CD4-positive, alpha-beta T cell (primary cell): ENCODE results near the gene MAL. TPM values are rescaled to one million over a fixed set of nuclear protein-coding genes. Genes with fewer than 3 reads are reported as not detected.

Source experiments
- ATAC-seq: fragments of 200-7000 bp; cut with Tn5 transposase; one replicate; pipeline ENCODE4 v1.10.0; 2022; ENCODE audit warnings: mild to moderate bottlenecking; ENCODE audit not compliant: poor library complexity
- CTCF ChIA-PET: fragments of 350-600 bp; sonication (Branson Sonifier 250); formaldehyde crosslinking; loops from one replicate; lab custom pipeline; 2021; ENCODE audit warnings: antibody characterized with exemption, inconsistent platforms; lab: Charles Lee
- POLR2A ChIA-PET: fragments of 350-600 bp; sonication (Branson Sonifier 250); formaldehyde crosslinking; loops from one replicate; lab custom pipeline; 2021; ENCODE audit warnings: antibody characterized with exemption, inconsistent platforms; lab: Charles Lee
- DNase-seq, 14 experiments: peaks; one replicate each; pipeline ENCODE4 v3.0.0-alpha.2; 2013 to 2020; ENCODE audit warnings: mixed read lengths in 2 of 14
- H3K27ac ChIP-seq, 2 donors: one replicate each; pipeline versions ENCODE4 v1.5.1 to v1.7.0; 2013; ENCODE audit warnings: low read length in 2 of 2, low read depth in 1 of 2, mild to moderate bottlenecking in 1 of 2
- H3K27me3 ChIP-seq, 2 experiments: 1 replicate in 1 of 2; 2 replicates in 1 of 2; pipeline versions ENCODE4 v1.6.1 to v1.7.0; 2013; ENCODE audit warnings: low read length in 2 of 2, control low read depth in 1 of 2, mild to moderate bottlenecking in 1 of 2, moderate library complexity in 1 of 2; ENCODE audit not compliant: insufficient read depth in 2 of 2, control insufficient read depth in 1 of 2
- H3K36me3 ChIP-seq: one replicate; pipeline ENCODE4 v1.6.1; 2013; ENCODE audit warnings: low read length, control low read depth; ENCODE audit not compliant: insufficient read depth
- H3K4me1 ChIP-seq: one replicate; pipeline ENCODE4 v1.6.1; 2013; ENCODE audit warnings: low read length, control low read depth; ENCODE audit not compliant: insufficient read depth
- H3K4me3 ChIP-seq: one replicate; pipeline ENCODE4 v1.5.1; 2013; ENCODE audit warnings: mild to moderate bottlenecking, low read length, moderate library complexity
- H3K9me3 ChIP-seq, 2 experiments: 1 replicate in 1 of 2; 2 replicates in 1 of 2; pipeline versions ENCODE4 v1.6.1 to v1.7.0; 2013; ENCODE audit warnings: low read length in 2 of 2, mild to moderate bottlenecking in 2 of 2, control low read depth in 1 of 2, moderate library complexity in 1 of 2; ENCODE audit not compliant: control insufficient read depth in 1 of 2, insufficient read depth in 1 of 2
- H3K27ac Mint-ChIP-seq: one replicate; pipeline ENCODE4 v1.8.0; 2020; ENCODE audit warnings: mixed read lengths
- H3K27me3 Mint-ChIP-seq: one replicate; pipeline ENCODE4 v1.8.0; 2021; ENCODE audit warnings: mixed read lengths
- H3K36me3 Mint-ChIP-seq: one replicate; pipeline ENCODE4 v1.8.0; 2021; ENCODE audit warnings: low read depth, mixed read lengths
- H3K4me1 Mint-ChIP-seq: one replicate; pipeline ENCODE4 v1.8.0; 2021; ENCODE audit warnings: low read depth, mixed read lengths
- H3K4me3 Mint-ChIP-seq: one replicate; pipeline ENCODE4 v1.8.0; 2020; ENCODE audit warnings: mild to moderate bottlenecking, mixed read lengths
- H3K9me3 Mint-ChIP-seq: one replicate; pipeline ENCODE4 v1.8.0; 2020; ENCODE audit warnings: mixed read lengths
- CTCF ChIP-seq: fragments of 200-600 bp; IDR thresholded peaks from one replicate; pipeline ENCODE4 v1.8.0; 2022; ENCODE audit warnings: antibody characterized with exemption, mild to moderate bottlenecking
- intact Hi-C, 2 experiments: fragments of 100-400 bp; cut with DNase I in 1 of 2; cut with micrococcal nuclease in 1 of 2; formaldehyde crosslinking; loops; one replicate each; pipeline versions ENCODE4 v1.15.1 to v1.9.0; 2023 to 2025; cut with DNase I, micrococcal nuclease
- total RNA-seq, 174 experiments: library from RNA in 2 of 174; stranded (reverse) in 2 of 174; gene quantifications; one replicate each; pipeline ENCODE4 v1.2.3 and lab custom pipeline; 2021 to 2026

The MAL gene
- total RNA-seq, 2 experiments from 2014 or later = 101 to 102 TPM

- H3K4me3 Mint-ChIP-seq = peak overlapping the region; percentile 56
- no peak overlapping the region for H3K27ac ChIP-seq
Measured at GRCh38 chr2:95062242-95063085, 37.0 kb downstream of the MAL start.

GRCh38 chr2:95063086-95063958 is 37.8 kb downstream of the MAL start:
- Histone ChIP-seq H3K27me3 (no peaks in the 10 kb centered on the region), H3K4me3 (no peak overlapping the region), H3K9me3 (no peaks in the 10 kb centered on the region), H3K4me1 (peaks cover 31% of the 10 kb centered on the region), H3K27ac (no peak overlapping the region), H3K36me3 (no peaks in the 10 kb centered on the region)
- H3K4me3 Mint-ChIP-seq = no peak overlapping the region
- H3K9me3 Mint-ChIP-seq = no peaks in the 10 kb centered on the region
- POLR2A ChIA-PET = interaction anchor here (0.6 to 17.1 kb wide), 8 partner anchors 10 to 52 kb away, joined by 3 to 295 read pairs (median 15); partner anchors contain the start of gene MAL
- H3K36me3 Mint-ChIP-seq = no peaks in the 10 kb centered on the region
- TF ChIP-seq CTCF = no peak
- intact Hi-C loops = no loop called here
- no peaks in the 10 kb centered on the region for H3K27me3 Mint-ChIP-seq
- DNase-seq = no peak
- peaks cover 33% of the 10 kb centered on the region for H3K4me1 Mint-ChIP-seq
- H3K27ac Mint-ChIP-seq = peak overlapping the region; percentile 80
- CTCF ChIA-PET = interaction anchor here (0.6 to 4.0 kb wide), 8 partner anchors 9 to 40 kb away, joined by 3 to 26 read pairs (median 4); no protein-coding TSS in a partner anchor
- ATAC-seq = no peak

More at GRCh38 chr2:95062242-95063085, 37.0 kb downstream of the MAL start:
- DNase-seq (peak in 2 of 14 experiments; percentile 31 to 33), ATAC-seq (peak; percentile 47)
- Histone ChIP-seq H3K4me1 (peaks cover 36% of the 10 kb centered on the region), H3K4me3 (no peak overlapping the region), H3K36me3 (no peaks in the 10 kb centered on the region), H3K27me3 (no peaks in the 10 kb centered on the region), H3K9me3 (no peaks in the 10 kb centered on the region)
- ChIA-PET POLR2A (interaction anchor here (0.6 to 17.1 kb wide), 8 partner anchors 9 to 125 kb away, joined by 3 to 295 read pairs (median 15); partner anchors contain the start of gene MAL), CTCF (interaction anchor here (1.1 to 4.0 kb wide), 7 partner anchors 9 to 39 kb away, joined by 3 to 26 read pairs (median 4); no protein-coding TSS in a partner anchor)
- no peaks in the 10 kb centered on the region for H3K9me3 Mint-ChIP-seq
- H3K27ac Mint-ChIP-seq = peak overlapping the region; percentile 80
- TF ChIP-seq CTCF = no peak
- intact Hi-C loops = no loop called here
- H3K4me1 Mint-ChIP-seq = peaks cover 42% of the 10 kb centered on the region
- no peaks in the 10 kb centered on the region for H3K36me3 Mint-ChIP-seq
- no peaks in the 10 kb centered on the region for H3K27me3 Mint-ChIP-seq

- no peak for TF ChIP-seq CTCF
- no peak overlapping the region for H3K27ac Mint-ChIP-seq
- Histone ChIP-seq H3K27ac (no peak overlapping the region), H3K9me3 (no peaks in the 10 kb centered on the region), H3K4me3 (no peak overlapping the region), H3K36me3 (no peaks in the 10 kb centered on the region), H3K4me1 (peaks cover 20% of the 10 kb centered on the region), H3K27me3 (no peaks in the 10 kb centered on the region)
- H3K9me3 Mint-ChIP-seq = no peaks in the 10 kb centered on the region
- intact Hi-C loops = no loop called here
- CTCF ChIA-PET = interaction anchor here (0.6 to 1.0 kb wide), 2 partner anchors 10 to 11 kb away, joined by 3 read pairs; no protein-coding TSS in a partner anchor
- H3K4me3 Mint-ChIP-seq = no peak overlapping the region
- POLR2A ChIA-PET = interaction anchor here (1.1 kb wide), 1 partner anchor 8 kb away, joined by 3 read pairs; no protein-coding TSS in a partner anchor
- no peaks in the 10 kb centered on the region for H3K27me3 Mint-ChIP-seq
- peaks cover 29% of the 10 kb centered on the region for H3K4me1 Mint-ChIP-seq
- no peak for ATAC-seq
- no peaks in the 10 kb centered on the region for H3K36me3 Mint-ChIP-seq
- DNase-seq = no peak
Measured at GRCh38 chr2:95068256-95068655, 42.7 kb downstream of the MAL start.
